Esophagus muscularis mucosa (tissue), 4 donors: ENCODE results near the gene ELAVL3. TPM values are rescaled to one million over a fixed set of nuclear protein-coding genes. Genes with fewer than 3 reads are reported as not detected.
"Not testable (repeated sequence)": the region's sequence is repeated elsewhere in the genome, so short reads cannot be mapped to it uniquely, and the experiment has no call there.

Experiments
- DNase-seq: peaks from one replicate; pipeline ENCODE4 v3.0.0-alpha.2; 2017; ENCODE audit errors: extremely low spot score
- H3K27ac ChIP-seq, 4 donors: fragments of 200-600 bp; sonication (generic); replicated peaks in 1 of 4; 1 replicate in 3 of 4; 2 replicates in 1 of 4; pipeline ENCODE4 v1.5.1; 2016 to 2019; ENCODE audit warnings: mild to moderate bottlenecking in 1 of 4
- H3K27me3 ChIP-seq, 4 donors: fragments of 200-600 bp; sonication (generic); one replicate each; pipeline versions ENCODE4 v1.5.1 to v1.6.0; 2016 to 2019
- H3K36me3 ChIP-seq, 4 donors: fragments of 200-600 bp; sonication (generic); one replicate each; pipeline ENCODE4 v1.5.1; 2016 to 2019
- H3K4me1 ChIP-seq, 4 donors: fragments of 200-600 bp; sonication (generic); one replicate each; pipeline ENCODE4 v1.5.1; 2016 to 2019
- H3K4me3 ChIP-seq, 4 donors: fragments of 200-600 bp; sonication (generic); 1 replicate in 2 of 4; 2 replicates in 2 of 4; pipeline ENCODE4 v1.5.1; 2016 to 2019; ENCODE audit warnings: mild to moderate bottlenecking in 4 of 4, moderate library complexity in 1 of 4
- H3K9me3 ChIP-seq, 4 donors: fragments of 200-600 bp; sonication (generic); 1 replicate in 3 of 4; 2 replicates in 1 of 4; pipeline ENCODE4 v1.5.1; 2016 to 2019
- EP300 ChIP-seq: sonication (generic); formaldehyde crosslinking; IDR thresholded peaks from one replicate; pipeline ENCODE4 v1.6.1; 2017; ENCODE audit warnings: antibody characterized with exemption
- POLR2A ChIP-seq: fragments of 450-650 bp; IDR thresholded peaks from one replicate; pipeline ENCODE4 v1.6.1; 2017; ENCODE audit warnings: antibody characterized with exemption, moderate library complexity, mild to moderate bottlenecking, low read depth
- POLR2AphosphoS5 ChIP-seq, 2 donors: sonication (generic); formaldehyde crosslinking; IDR thresholded peaks; one replicate each; pipeline ENCODE4 v1.6.1; 2017; ENCODE audit warnings: antibody characterized with exemption in 2 of 2
- WGBS: methylation state at CpG from one replicate; pipeline ENCODE4 v1.1.5; 2018; 5-methylcytosine and 5-hydroxymethylcytosine counted together
- intact Hi-C: fragments of 100-400 bp; cut with DNase I; formaldehyde crosslinking; loops from one replicate; pipeline ENCODE4 v1.15.1; 2023
- total RNA-seq, 4 donors: library from RNA; depleted of rRNA; stranded (reverse); fragments of >200 nt; gene quantifications; one replicate each; pipeline versions ENCODE4 v1.1.0 to v1.2.1, GENCODE V29; 2016
- TF ChIP-seq, protein P1 (sequence below), 3 experiments: fragments of 200-600 bp in 2 of 3; fragments of 450-650 bp in 1 of 3; sonication (generic) in 2 of 3; IDR thresholded peaks; one replicate each; pipeline ENCODE4 v1.5.1; 2017 to 2019; ENCODE audit warnings: antibody characterized with exemption in 3 of 3, mild to moderate bottlenecking in 2 of 3, moderate library complexity in 1 of 3

ELAVL3 gene
- total RNA-seq, 4 donors from 2014 or later, result under 0.01 to 0.69 (median 0.31) TPM

GRCh38 chr19:11458236-11458900, 22.5 kb downstream of the ELAVL3 start:
- H3K9me3 ChIP-seq, result no peaks in the 10 kb centered on the region
- peaks cover 0 to 41% (median 0%) of the 10 kb centered on the region in 4 donors for H3K27me3 ChIP-seq
- H3K4me3 ChIP-seq, result no peak overlapping the region
- intact Hi-C loops, result no loop called here
- 88% methylated on average over 19 of the region's 19 CpGs for WGBS
- no peak overlapping the region for H3K27ac ChIP-seq
- DNase-seq, result no peak
- no peak for TF ChIP-seq POLR2A
- TF ChIP-seq POLR2AphosphoS5 (IDR thresholded peaks at IDR 0.05), result no peak
- TF ChIP-seq EP300, result no peak
- TF ChIP-seq, protein P1, sequence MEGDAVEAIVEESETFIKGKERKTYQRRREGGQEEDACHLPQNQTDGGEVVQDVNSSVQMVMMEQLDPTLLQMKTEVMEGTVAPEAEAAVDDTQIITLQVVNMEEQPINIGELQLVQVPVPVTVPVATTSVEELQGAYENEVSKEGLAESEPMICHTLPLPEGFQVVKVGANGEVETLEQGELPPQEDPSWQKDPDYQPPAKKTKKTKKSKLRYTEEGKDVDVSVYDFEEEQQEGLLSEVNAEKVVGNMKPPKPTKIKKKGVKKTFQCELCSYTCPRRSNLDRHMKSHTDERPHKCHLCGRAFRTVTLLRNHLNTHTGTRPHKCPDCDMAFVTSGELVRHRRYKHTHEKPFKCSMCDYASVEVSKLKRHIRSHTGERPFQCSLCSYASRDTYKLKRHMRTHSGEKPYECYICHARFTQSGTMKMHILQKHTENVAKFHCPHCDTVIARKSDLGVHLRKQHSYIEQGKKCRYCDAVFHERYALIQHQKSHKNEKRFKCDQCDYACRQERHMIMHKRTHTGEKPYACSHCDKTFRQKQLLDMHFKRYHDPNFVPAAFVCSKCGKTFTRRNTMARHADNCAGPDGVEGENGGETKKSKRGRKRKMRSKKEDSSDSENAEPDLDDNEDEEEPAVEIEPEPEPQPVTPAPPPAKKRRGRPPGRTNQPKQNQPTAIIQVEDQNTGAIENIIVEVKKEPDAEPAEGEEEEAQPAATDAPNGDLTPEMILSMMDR (IDR thresholded peaks at IDR 0.05), result no peak
- no peaks in the 10 kb centered on the region for H3K36me3 ChIP-seq
- H3K4me1 ChIP-seq, result no peaks in the 10 kb centered on the region

DNA sequence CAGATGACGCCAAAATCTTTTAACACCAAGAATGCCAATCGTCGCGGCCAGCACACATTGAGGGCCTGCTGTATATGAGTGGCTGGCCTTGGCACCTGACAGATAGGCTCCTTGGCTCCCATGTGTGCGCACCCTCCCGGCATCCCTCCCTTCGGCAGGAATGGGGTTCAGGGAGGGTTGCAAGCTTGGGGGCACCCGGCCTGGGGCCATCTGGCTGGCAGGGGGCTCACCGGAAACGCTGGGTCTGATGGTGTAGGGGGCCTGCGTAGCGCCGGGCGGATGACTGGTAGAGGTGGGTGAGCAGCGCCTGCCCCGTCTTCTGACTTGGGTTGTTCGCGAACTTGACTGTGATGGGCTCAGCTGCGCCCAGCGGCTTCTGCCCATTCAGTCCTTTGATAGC, 23.0 kb downstream of the ELAVL3 start:
- DNase-seq, result no peak
- intact Hi-C loops, result no loop called here
- Histone ChIP-seq H3K9me3 (no peaks in the 10 kb centered on the region), H3K4me1 (no peaks in the 10 kb centered on the region), H3K4me3 (no peak overlapping the region), H3K36me3 (no peaks in the 10 kb centered on the region), H3K27ac (no peak overlapping the region), H3K27me3 (peaks cover 0 to 46% (median 0%) of the 10 kb centered on the region in 4 donors)
- TF ChIP-seq POLR2A (no peak), POLR2AphosphoS5 (IDR thresholded peaks at IDR 0.05) (no peak), EP300 (no peak)
- TF ChIP-seq, protein P1 (IDR thresholded peaks at IDR 0.05), result no peak
- 84% methylated on average over 17 of the region's 20 CpGs for WGBS

DNA sequence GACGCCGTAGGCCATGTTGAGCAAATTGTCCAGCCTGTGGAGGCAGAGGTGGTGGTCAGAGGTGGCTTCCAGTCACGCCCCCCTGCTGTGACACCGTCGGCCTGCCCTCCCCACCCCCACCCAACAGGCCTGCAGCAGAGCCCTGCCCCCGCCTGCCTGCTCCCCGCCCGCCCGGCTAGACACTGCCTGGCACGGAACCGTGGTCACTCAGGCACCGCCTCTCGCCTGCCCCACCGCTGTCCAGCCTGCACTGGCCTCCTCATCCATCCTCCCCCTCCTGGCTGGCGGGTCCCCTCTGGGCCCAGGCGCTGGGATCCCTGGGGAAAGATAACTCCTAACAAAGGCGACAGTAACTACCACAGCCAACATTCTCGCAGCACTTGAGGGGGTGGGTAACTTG, 23.7 kb downstream of the ELAVL3 start:
- TF ChIP-seq, protein P1 (IDR thresholded peaks at IDR 0.05), result no peak
- TF ChIP-seq EP300 (no peak), POLR2A (no peak), POLR2AphosphoS5 (IDR thresholded peaks at IDR 0.05) (no peak)
- Histone ChIP-seq H3K9me3 (no peaks in the 10 kb centered on the region), H3K36me3 (no peaks in the 10 kb centered on the region), H3K4me3 (no peak overlapping the region), H3K4me1 (no peaks in the 10 kb centered on the region), H3K27me3 (peaks cover 0 to 51% (median 0%) of the 10 kb centered on the region in 4 donors), H3K27ac (no peak overlapping the region)
- intact Hi-C loops, result no loop called here
- DNase-seq, result no peak
- 24% methylated on average over 5 of the region's 18 CpGs for WGBS

DNA sequence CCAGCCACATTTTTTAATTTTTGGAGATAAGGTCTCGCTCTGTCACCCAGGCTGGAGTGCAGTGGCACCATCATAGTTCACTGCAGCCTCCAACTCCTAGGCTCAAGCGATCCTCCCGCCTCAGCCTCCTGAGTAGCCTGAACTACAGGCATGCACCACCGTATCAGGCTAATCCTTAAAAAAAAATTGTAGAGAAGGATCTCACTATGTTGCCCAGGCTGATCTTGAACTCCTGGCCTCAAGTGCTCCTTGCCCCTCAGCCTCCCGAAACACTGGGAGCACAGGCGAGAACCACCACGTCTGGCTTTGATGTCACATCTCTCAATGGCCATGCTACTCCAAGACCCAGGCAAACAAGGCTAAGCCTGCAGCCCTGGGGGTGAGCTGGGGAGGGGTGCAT, 24.2 kb downstream of the ELAVL3 start:
- intact Hi-C loops, result no loop called here
- no peak overlapping the region for H3K4me3 ChIP-seq
- no peak for DNase-seq
- 95% methylated on average over 7 of the region's 7 CpGs for WGBS
- H3K27ac ChIP-seq, result no peak overlapping the region
- no peaks in the 10 kb centered on the region for H3K9me3 ChIP-seq
- H3K36me3 ChIP-seq, result no peaks in the 10 kb centered on the region
- peaks cover 0 to 3% (median 0%) of the 10 kb centered on the region in 4 donors for H3K4me1 ChIP-seq
- peaks cover 0 to 54% (median 0%) of the 10 kb centered on the region in 4 donors for H3K27me3 ChIP-seq
- TF ChIP-seq POLR2AphosphoS5 (IDR thresholded peaks at IDR 0.05) (no peak), EP300 (no peak), POLR2A (no peak)
- TF ChIP-seq, protein P1 (IDR thresholded peaks at IDR 0.05), result no peak

DNA sequence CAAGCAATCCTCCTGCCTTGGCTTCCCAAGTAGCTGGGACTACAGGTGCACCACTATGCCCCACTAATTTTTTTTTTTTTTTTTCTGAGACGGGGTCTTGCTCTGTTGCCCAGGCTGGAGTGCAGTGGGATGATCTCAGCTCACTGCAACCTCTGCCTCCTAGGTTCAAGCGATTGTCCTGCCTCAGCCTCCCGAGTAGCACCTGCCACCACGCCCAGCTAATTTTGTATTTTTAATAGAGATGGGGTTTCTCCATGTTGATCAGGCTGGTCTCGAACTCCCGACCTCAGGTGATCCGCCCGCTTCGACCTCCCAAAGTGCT, 25.7 kb downstream of the ELAVL3 start:
- H3K4me1 ChIP-seq, intact Hi-C loops, H3K27ac ChIP-seq, H3K36me3 ChIP-seq, H3K9me3 ChIP-seq, H3K4me3 ChIP-seq, DNase-seq: not testable (repeated sequence)
- WGBS, result 86% methylated on average over 9 of the region's 9 CpGs
- peaks cover 0 to 49% (median 0%) of the 10 kb centered on the region in 4 donors for H3K27me3 ChIP-seq
